Measurements from ENCODE around the gene VSX2.

VSX2 gene

GRCh38 chr14:74238974-74239847 is at the start of gene VSX2:
VSX2 (plus strand) TSS chr14:74239449; CDS start chr14:74239562, 113 bp downstream.
- no peak for DNase-seq (ENCODE audit: low read depth)

- DNase-seq (ENCODE audit: low read depth), result no peak
These were observed 48.2 kb upstream of the VSX2 start for GRCh38 chr14:74190927-74191575.

GRCh38 chr14:74194506-74195274 is 44.6 kb upstream of the VSX2 start:
- DNase-seq (ENCODE audit: low read depth), result no peak

- no peak for DNase-seq (ENCODE audit: low read depth)
These were observed 43.6 kb upstream of the VSX2 start for GRCh38 chr14:74195623-74196022.

- no peak for DNase-seq (ENCODE audit: low read depth)
These were observed 40.6 kb upstream of the VSX2 start for GRCh38 chr14:74198441-74199234.

GRCh38 chr14:74202113-74202512 is 37.1 kb upstream of the VSX2 start:
- DNase-seq (ENCODE audit: low read depth), result no peak

- no peak for DNase-seq (ENCODE audit: low read depth)
These were observed 35.6 kb upstream of the VSX2 start for GRCh38 chr14:74203639-74204038.

- no peak for DNase-seq (ENCODE audit: low read depth)
These were observed 34.8 kb upstream of the VSX2 start for GRCh38 chr14:74204491-74204890.

GRCh38 chr14:74205882-74206281 is 33.4 kb upstream of the VSX2 start:
- no peak for DNase-seq (ENCODE audit: low read depth)

GRCh38 chr14:74207943-74208342 is 31.3 kb upstream of the VSX2 start:
- no peak for DNase-seq (ENCODE audit: low read depth)

GRCh38 chr14:74208642-74209041 is 30.6 kb upstream of the VSX2 start:
- no peak for DNase-seq (ENCODE audit: low read depth)

- no peak for DNase-seq (ENCODE audit: low read depth)
These were observed 27.2 kb upstream of the VSX2 start for GRCh38 chr14:74211945-74212580.

GRCh38 chr14:74213907-74214803 is 25.1 kb upstream of the VSX2 start:
- DNase-seq (ENCODE audit: low read depth), result no peak

GRCh38 chr14:74216671-74217070 is 22.6 kb upstream of the VSX2 start:
- no peak for DNase-seq (ENCODE audit: low read depth)

GRCh38 chr14:74217672-74218448 is 21.4 kb upstream of the VSX2 start:
- DNase-seq (ENCODE audit: low read depth), result no peak

- DNase-seq (ENCODE audit: low read depth), result no peak
These were observed 20.8 kb upstream of the VSX2 start for GRCh38 chr14:74218462-74218861.

- DNase-seq (ENCODE audit: low read depth), result no peak
These were observed 19.7 kb upstream of the VSX2 start for GRCh38 chr14:74219277-74220205.

GRCh38 chr14:74220991-74221390 is 18.3 kb upstream of the VSX2 start:
- no peak for DNase-seq (ENCODE audit: low read depth)
